ENCODE data around the gene BTBD17.
A peak's percentile ranks its signal among the peaks of the same experiment; 100 is the strongest.

BTBD17 gene

GRCh38 chr17:74339537-74340195 lies 22.0 kb downstream of the BTBD17 start:
- no peak for ATAC-seq
- Mint-ChIP-seq H3K4me1 (no peaks in the 10 kb centered on the region), H3K36me3 (no peaks in the 10 kb centered on the region), H3K27ac (peak overlapping the region; percentile 11), H3K9me3 (no peaks in the 10 kb centered on the region), H3K4me3 (no peak overlapping the region)
- no peak for DNase-seq (ENCODE audit: low spot score in 2 of 2)

- Mint-ChIP-seq H3K36me3 (no peaks in the 10 kb centered on the region), H3K27ac (no peak overlapping the region), H3K4me3 (no peak overlapping the region), H3K9me3 (no peaks in the 10 kb centered on the region), H3K4me1 (no peaks in the 10 kb centered on the region)
- no peak for ATAC-seq
- DNase-seq (ENCODE audit: low spot score in 2 of 2), result no peak
Measured at GRCh38 chr17:74337834-74338500, 23.7 kb downstream of the BTBD17 start.

GRCh38 chr17:74336307-74336706 lies 25.4 kb downstream of the BTBD17 start:
- no peaks in the 10 kb centered on the region for H3K36me3 Mint-ChIP-seq
- no peak overlapping the region for H3K4me3 Mint-ChIP-seq
- no peak overlapping the region for H3K27ac Mint-ChIP-seq
- no peaks in the 10 kb centered on the region for H3K9me3 Mint-ChIP-seq
- H3K4me1 Mint-ChIP-seq, result no peaks in the 10 kb centered on the region
- no peak for DNase-seq (ENCODE audit: low spot score in 2 of 2)
- ATAC-seq, result no peak

- no peak overlapping the region for H3K27ac Mint-ChIP-seq
- H3K4me1 Mint-ChIP-seq, result no peaks in the 10 kb centered on the region
- DNase-seq (ENCODE audit: low spot score in 2 of 2), result no peak
- no peak overlapping the region for H3K4me3 Mint-ChIP-seq
- no peak for ATAC-seq
- no peaks in the 10 kb centered on the region for H3K9me3 Mint-ChIP-seq
- no peaks in the 10 kb centered on the region for H3K36me3 Mint-ChIP-seq
Measured at GRCh38 chr17:74335529-74336062, 26.1 kb downstream of the BTBD17 start.

GRCh38 chr17:74334393-74335039 lies 27.2 kb downstream of the BTBD17 start:
- H3K4me1 Mint-ChIP-seq, result peaks cover 3% of the 10 kb centered on the region
- H3K36me3 Mint-ChIP-seq, result no peaks in the 10 kb centered on the region
- no peak overlapping the region for H3K27ac Mint-ChIP-seq
- ATAC-seq, result no peak
- no peak overlapping the region for H3K4me3 Mint-ChIP-seq
- H3K9me3 Mint-ChIP-seq, result no peaks in the 10 kb centered on the region
- DNase-seq (ENCODE audit: low spot score in 2 of 2), result no peak

- no peaks in the 10 kb centered on the region for H3K36me3 Mint-ChIP-seq
- peaks cover 16% of the 10 kb centered on the region for H3K4me1 Mint-ChIP-seq
- ATAC-seq, result no peak
- no peaks in the 10 kb centered on the region for H3K9me3 Mint-ChIP-seq
- no peak for DNase-seq (ENCODE audit: low spot score in 2 of 2)
- H3K4me3 Mint-ChIP-seq, result no peak overlapping the region
- peak overlapping the region; percentile 55 for H3K27ac Mint-ChIP-seq
Measured at GRCh38 chr17:74332763-74333283, 28.8 kb downstream of the BTBD17 start.

- no peaks in the 10 kb centered on the region for H3K9me3 Mint-ChIP-seq
- no peaks in the 10 kb centered on the region for H3K36me3 Mint-ChIP-seq
- DNase-seq (ENCODE audit: low spot score in 2 of 2) (no peak), ATAC-seq (no peak)
- peaks cover 16% of the 10 kb centered on the region for H3K4me1 Mint-ChIP-seq
- H3K27ac Mint-ChIP-seq, result peak overlapping the region; percentile 55
- no peak overlapping the region for H3K4me3 Mint-ChIP-seq
Measured at GRCh38 chr17:74332017-74332650, 29.5 kb downstream of the BTBD17 start.

- no peak for ATAC-seq
- H3K9me3 Mint-ChIP-seq, result no peaks in the 10 kb centered on the region
- no peak overlapping the region for H3K27ac Mint-ChIP-seq
Measured at GRCh38 chr17:74330446-74330845, 31.2 kb downstream of the BTBD17 start.

GRCh38 chr17:74329378-74329777 lies 32.3 kb downstream of the BTBD17 start:
- Mint-ChIP-seq H3K27ac (peak overlapping the region; percentile 78), H3K4me1 (peaks cover 32% of the 10 kb centered on the region), H3K36me3 (no peaks in the 10 kb centered on the region), H3K4me3 (no peak overlapping the region), H3K9me3 (no peaks in the 10 kb centered on the region)
- ATAC-seq (no peak), DNase-seq (ENCODE audit: low spot score in 2 of 2) (no peak)

More at GRCh38 chr17:74330446-74330845, 31.2 kb downstream of the BTBD17 start:
- peaks cover 26% of the 10 kb centered on the region for H3K4me1 Mint-ChIP-seq
- DNase-seq (ENCODE audit: low spot score in 2 of 2), result no peak
- H3K36me3 Mint-ChIP-seq, result no peaks in the 10 kb centered on the region
- H3K4me3 Mint-ChIP-seq, result no peak overlapping the region

GRCh38 chr17:74328487-74328886 lies 33.2 kb downstream of the BTBD17 start:
- no peak for DNase-seq (ENCODE audit: low spot score in 2 of 2)
- Mint-ChIP-seq H3K36me3 (no peaks in the 10 kb centered on the region), H3K4me1 (peaks cover 32% of the 10 kb centered on the region), H3K27ac (peak overlapping the region; percentile 78), H3K9me3 (no peaks in the 10 kb centered on the region), H3K4me3 (no peak overlapping the region)
- ATAC-seq, result no peak

GRCh38 chr17:74326506-74326905 lies 35.2 kb downstream of the BTBD17 start:
- H3K9me3 Mint-ChIP-seq, result no peaks in the 10 kb centered on the region
- H3K36me3 Mint-ChIP-seq, result no peaks in the 10 kb centered on the region
- no peak for ATAC-seq
- H3K4me3 Mint-ChIP-seq, result peak overlapping the region; percentile 57
- H3K27ac Mint-ChIP-seq, result no peak overlapping the region
- peaks cover 32% of the 10 kb centered on the region for H3K4me1 Mint-ChIP-seq
- DNase-seq (ENCODE audit: low spot score in 2 of 2), result no peak

- peak; percentile 92 for ATAC-seq
- Mint-ChIP-seq H3K4me1 (peaks cover 32% of the 10 kb centered on the region), H3K9me3 (no peaks in the 10 kb centered on the region)
Measured at GRCh38 chr17:74325743-74326379, 35.8 kb downstream of the BTBD17 start, which contains the start of gene KIF19. TSS of gene KIF19 (plus strand) at chr17:74326226. CDS start at chr17:74326350, 124 bp downstream.

GRCh38 chr17:74325376-74325742 lies 36.3 kb downstream of the BTBD17 start:
- peak; percentile 44 for ATAC-seq
- H3K9me3 Mint-ChIP-seq, result no peaks in the 10 kb centered on the region
- H3K36me3 Mint-ChIP-seq, result no peaks in the 10 kb centered on the region
- H3K4me1 Mint-ChIP-seq, result peaks cover 32% of the 10 kb centered on the region
- peak overlapping the region; percentile 57 for H3K4me3 Mint-ChIP-seq
- H3K27ac Mint-ChIP-seq, result no peak overlapping the region
- no peak for DNase-seq (ENCODE audit: low spot score in 2 of 2)

More at GRCh38 chr17:74325743-74326379, 35.8 kb downstream of the BTBD17 start, which contains the start of gene KIF19:
- peak within 1 kb of the TSS; percentile 57 for H3K4me3 Mint-ChIP-seq
- H3K27ac Mint-ChIP-seq, result no peak within 1 kb of the TSS
- DNase-seq (ENCODE audit: low spot score in 2 of 2), result peak; percentile 57 to 72
- no peaks in the 10 kb centered on the region for H3K36me3 Mint-ChIP-seq

- DNase-seq (ENCODE audit: low spot score in 2 of 2), result no peak
- Mint-ChIP-seq H3K36me3 (no peaks in the 10 kb centered on the region), H3K4me3 (no peak overlapping the region)
Measured at GRCh38 chr17:74324521-74324920, 37.1 kb downstream of the BTBD17 start.

More at GRCh38 chr17:74324521-74324920, 37.1 kb downstream of the BTBD17 start:
- no peak for ATAC-seq
- Mint-ChIP-seq H3K9me3 (no peaks in the 10 kb centered on the region), H3K4me1 (peaks cover 29% of the 10 kb centered on the region), H3K27ac (peak overlapping the region; percentile 86)

All from stimulated activated effector memory CD8-positive, alpha-beta T cell treated with anti-CD3 and anti-CD28 coated beads, Interleukin-12 subunit alpha, Interleukin-12 subunit beta, amount 100 ng/mL, for 72 hours (primary cell).